HUES48 (cell line): ENCODE measurements around the gene KDM5D.

Experiments
- H3K27ac ChIP-seq: one replicate; pipeline ENCODE4 v1.7.0; 2013; ENCODE audit warnings: low read depth, low read length, inconsistent platforms
- H3K27me3 ChIP-seq: 2 replicates; pipeline ENCODE4 v1.6.1; 2013; ENCODE audit warnings: mild to moderate bottlenecking, low read length; ENCODE audit not compliant: control insufficient read depth, insufficient read depth
- H3K36me3 ChIP-seq: 2 replicates; pipeline ENCODE4 v1.6.1; 2013; ENCODE audit warnings: low read length; ENCODE audit not compliant: control insufficient read depth, insufficient read depth
- H3K4me1 ChIP-seq: 2 replicates; pipeline ENCODE4 v1.6.1; 2013; ENCODE audit warnings: mild to moderate bottlenecking, low read length; ENCODE audit not compliant: control insufficient read depth, insufficient read depth
- H3K4me3 ChIP-seq: 2 replicates; pipeline ENCODE4 v1.5.1; 2013; ENCODE audit warnings: mild to moderate bottlenecking, low read depth, low read length
- H3K9ac ChIP-seq: 2 replicates; pipeline ENCODE4 v1.6.1; 2013; ENCODE audit warnings: mild to moderate bottlenecking, low read depth, low read length, moderate library complexity
- H3K9me3 ChIP-seq: 2 replicates; pipeline ENCODE4 v1.6.1; 2013; ENCODE audit warnings: low read length; ENCODE audit not compliant: control insufficient read depth, insufficient read depth

Gene KDM5D

GRCh38 chrY:19744381-19745378 lies at the start of gene KDM5D:
Gene KDM5D, minus strand, starts transcription at chrY:19744726. Its CDS starts 192 bp downstream, at chrY:19744534.
- Histone ChIP-seq H3K9ac (no peak within 1 kb of the TSS), H3K27ac (no peak within 1 kb of the TSS), H3K36me3 (no peaks in the 10 kb centered on the region), H3K27me3 (no peaks in the 10 kb centered on the region), H3K4me3 (no peak within 1 kb of the TSS), H3K4me1 (no peaks in the 10 kb centered on the region), H3K9me3 (no peaks in the 10 kb centered on the region)

GRCh38 chrY:19768375-19768774 lies 23.8 kb upstream of the KDM5D start:
- H3K27me3 ChIP-seq, result no peaks in the 10 kb centered on the region
- H3K4me1 ChIP-seq, result no peaks in the 10 kb centered on the region
- H3K4me3 ChIP-seq, result no peak overlapping the region

GRCh38 chrY:19743331-19743730 lies 1.2 kb downstream of the KDM5D start:
- Histone ChIP-seq H3K27ac (no peak overlapping the region), H3K27me3 (no peaks in the 10 kb centered on the region), H3K36me3 (no peaks in the 10 kb centered on the region), H3K9me3 (no peaks in the 10 kb centered on the region), H3K4me3 (no peak overlapping the region), H3K9ac (no peak overlapping the region), H3K4me1 (no peaks in the 10 kb centered on the region)

More at GRCh38 chrY:19768375-19768774, 23.8 kb upstream of the KDM5D start:
- Histone ChIP-seq H3K9ac (no peak overlapping the region), H3K36me3 (no peaks in the 10 kb centered on the region), H3K27ac (no peak overlapping the region), H3K9me3 (no peaks in the 10 kb centered on the region)

GRCh38 chrY:19742153-19742552 lies 2.4 kb downstream of the KDM5D start:
- Histone ChIP-seq H3K27me3 (no peaks in the 10 kb centered on the region), H3K27ac (no peak overlapping the region), H3K36me3 (no peaks in the 10 kb centered on the region), H3K9me3 (no peaks in the 10 kb centered on the region), H3K9ac (no peak overlapping the region), H3K4me3 (no peak overlapping the region), H3K4me1 (no peaks in the 10 kb centered on the region)

- Histone ChIP-seq H3K36me3 (no peaks in the 10 kb centered on the region), H3K27me3 (no peaks in the 10 kb centered on the region), H3K4me1 (no peaks in the 10 kb centered on the region), H3K9ac (no peak overlapping the region), H3K4me3 (no peak overlapping the region), H3K9me3 (no peaks in the 10 kb centered on the region), H3K27ac (no peak overlapping the region)
These were observed 10.1 kb downstream of the KDM5D start for GRCh38 chrY:19734425-19734824.

GRCh38 chrY:19717950-19718349 lies 26.6 kb downstream of the KDM5D start:
- no peak overlapping the region for H3K27ac ChIP-seq
- no peaks in the 10 kb centered on the region for H3K27me3 ChIP-seq
- H3K36me3 ChIP-seq, result no peaks in the 10 kb centered on the region
- H3K9me3 ChIP-seq, result no peaks in the 10 kb centered on the region
- no peak overlapping the region for H3K9ac ChIP-seq
- H3K4me1 ChIP-seq, result no peaks in the 10 kb centered on the region
- H3K4me3 ChIP-seq, result no peak overlapping the region

GRCh38 chrY:19717146-19717545 lies 27.4 kb downstream of the KDM5D start:
- H3K4me1 ChIP-seq, result no peaks in the 10 kb centered on the region
- no peaks in the 10 kb centered on the region for H3K36me3 ChIP-seq
- no peak overlapping the region for H3K9ac ChIP-seq
- H3K27ac ChIP-seq, result no peak overlapping the region
- H3K4me3 ChIP-seq, result no peak overlapping the region
- no peaks in the 10 kb centered on the region for H3K27me3 ChIP-seq
- no peaks in the 10 kb centered on the region for H3K9me3 ChIP-seq

- H3K27ac ChIP-seq, result no peak overlapping the region
- no peaks in the 10 kb centered on the region for H3K9me3 ChIP-seq
- H3K9ac ChIP-seq, result no peak overlapping the region
- H3K4me3 ChIP-seq, result no peak overlapping the region
- H3K27me3 ChIP-seq, result no peaks in the 10 kb centered on the region
- no peaks in the 10 kb centered on the region for H3K4me1 ChIP-seq
- H3K36me3 ChIP-seq, result no peaks in the 10 kb centered on the region
These were observed 29.3 kb downstream of the KDM5D start for GRCh38 chrY:19715226-19715625.

DNA sequence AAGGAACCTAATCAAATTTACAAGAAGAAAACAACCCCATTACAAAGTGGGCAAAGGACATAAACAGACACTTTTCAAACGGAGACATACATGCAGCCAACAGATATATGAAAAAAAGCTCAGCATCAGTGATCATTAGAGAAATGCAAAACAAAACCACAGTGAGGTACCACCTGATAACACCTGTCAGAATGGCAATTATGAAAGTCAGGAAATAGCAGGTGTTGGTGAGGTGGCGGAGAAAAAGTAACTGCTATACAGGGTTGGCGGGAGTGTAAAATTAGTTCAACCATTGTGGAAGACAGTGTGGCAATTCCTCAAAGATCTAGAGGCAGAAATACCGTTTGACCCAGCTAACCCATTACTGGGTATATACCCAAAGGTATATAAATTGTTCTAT lies 31.1 kb downstream of the KDM5D start:
- no peak overlapping the region for H3K4me3 ChIP-seq
- H3K4me1 ChIP-seq, result no peaks in the 10 kb centered on the region
- no peaks in the 10 kb centered on the region for H3K36me3 ChIP-seq
- no peak overlapping the region for H3K27ac ChIP-seq
- H3K27me3 ChIP-seq, result no peaks in the 10 kb centered on the region
- H3K9ac ChIP-seq, result no peak overlapping the region
- H3K9me3 ChIP-seq, result no peaks in the 10 kb centered on the region

GRCh38 chrY:19706273-19706672 lies 38.3 kb downstream of the KDM5D start:
- no peaks in the 10 kb centered on the region for H3K9me3 ChIP-seq
- no peak overlapping the region for H3K27ac ChIP-seq
- no peaks in the 10 kb centered on the region for H3K36me3 ChIP-seq
- no peaks in the 10 kb centered on the region for H3K27me3 ChIP-seq
- no peak overlapping the region for H3K4me3 ChIP-seq
- H3K4me1 ChIP-seq, result no peaks in the 10 kb centered on the region
- no peak overlapping the region for H3K9ac ChIP-seq

DNA sequence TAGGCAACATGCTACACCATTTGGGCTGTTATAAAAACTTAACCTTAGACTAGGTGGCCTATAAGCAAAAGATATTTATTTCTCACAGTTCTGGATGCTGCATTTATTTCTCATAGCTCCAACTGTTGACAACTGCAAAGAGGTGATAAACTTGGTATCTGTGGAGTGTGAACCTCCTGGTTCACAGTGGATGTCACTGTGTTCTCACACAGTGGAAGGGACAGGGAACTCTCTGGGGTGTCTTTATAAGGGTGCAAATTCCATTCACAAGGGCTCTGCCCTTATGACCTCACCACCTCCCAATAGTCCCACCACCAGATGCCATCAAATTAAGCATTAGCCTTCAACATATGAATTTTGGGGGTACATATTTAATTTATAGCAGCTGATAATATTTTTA lies 46.0 kb downstream of the KDM5D start:
- Histone ChIP-seq H3K4me1 (no peaks in the 10 kb centered on the region), H3K27ac (no peak overlapping the region), H3K9me3 (no peaks in the 10 kb centered on the region), H3K9ac (no peak overlapping the region), H3K27me3 (no peaks in the 10 kb centered on the region), H3K36me3 (no peaks in the 10 kb centered on the region), H3K4me3 (no peak overlapping the region)
